Activated CD4-positive, CD25-positive, alpha-beta regulatory T cell treated with anti-CD3 and anti-CD28 coated beads, Interleukin-2, amount 50 U/mL, for 24 hours (primary cell): ENCODE results near the gene IPCEF1.

Experiments used
- ATAC-seq, 2 donors: fragments of 150-1000 bp; cut with Tn5 transposase; one replicate each; pipeline ENCODE4 v1.10.0; 2021; ENCODE audit warnings: mild to moderate bottlenecking in 1 of 2, moderate library complexity in 1 of 2

The IPCEF1 gene, protein sequence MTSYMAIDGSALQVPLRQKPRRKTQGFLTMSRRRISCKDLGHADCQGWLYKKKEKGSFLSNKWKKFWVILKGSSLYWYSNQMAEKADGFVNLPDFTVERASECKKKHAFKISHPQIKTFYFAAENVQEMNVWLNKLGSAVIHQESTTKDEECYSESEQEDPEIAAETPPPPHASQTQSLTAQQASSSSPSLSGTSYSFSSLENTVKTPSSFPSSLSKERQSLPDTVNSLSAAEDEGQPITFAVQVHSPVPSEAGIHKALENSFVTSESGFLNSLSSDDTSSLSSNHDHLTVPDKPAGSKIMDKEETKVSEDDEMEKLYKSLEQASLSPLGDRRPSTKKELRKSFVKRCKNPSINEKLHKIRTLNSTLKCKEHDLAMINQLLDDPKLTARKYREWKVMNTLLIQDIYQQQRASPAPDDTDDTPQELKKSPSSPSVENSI

DNA sequence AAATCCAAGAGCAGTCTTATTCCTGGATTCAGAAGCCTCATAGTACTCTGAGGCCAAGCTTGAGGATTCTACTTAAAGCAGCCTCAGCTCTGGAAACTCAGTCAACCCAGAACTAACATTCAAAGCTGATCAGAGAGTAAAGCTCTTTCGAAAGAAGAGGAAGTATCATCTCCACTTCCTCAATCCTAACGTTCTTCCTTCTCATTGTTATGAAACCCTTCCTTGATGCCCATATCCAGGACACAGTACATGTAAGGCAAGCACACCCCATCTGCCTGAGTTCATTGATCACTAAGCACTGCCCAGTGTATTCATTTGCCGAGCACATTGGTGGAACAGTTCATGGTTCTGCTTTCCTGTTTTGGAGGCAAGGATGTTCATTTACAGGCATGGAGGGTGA lies at the start of gene IPCEF1:
IPCEF1 (minus strand) TSS at position 114 of the 400 bp plus-strand sequence. CDS start 90,856 bp downstream, outside the sequence.
- no peak for ATAC-seq

- no peak for ATAC-seq
Measured at GRCh38 chr6:154406301-154406700, 49.7 kb upstream of the IPCEF1 start.

- peak in 1 of 2 donors; percentile 65 for ATAC-seq
Measured at GRCh38 chr6:154404791-154405400, 48.3 kb upstream of the IPCEF1 start.

- ATAC-seq: no peak
Measured at GRCh38 chr6:154403788-154404187, 47.2 kb upstream of the IPCEF1 start.

- peak; percentile 32 to 49 for ATAC-seq
Measured at GRCh38 chr6:154402081-154402780, 45.6 kb upstream of the IPCEF1 start.

DNA sequence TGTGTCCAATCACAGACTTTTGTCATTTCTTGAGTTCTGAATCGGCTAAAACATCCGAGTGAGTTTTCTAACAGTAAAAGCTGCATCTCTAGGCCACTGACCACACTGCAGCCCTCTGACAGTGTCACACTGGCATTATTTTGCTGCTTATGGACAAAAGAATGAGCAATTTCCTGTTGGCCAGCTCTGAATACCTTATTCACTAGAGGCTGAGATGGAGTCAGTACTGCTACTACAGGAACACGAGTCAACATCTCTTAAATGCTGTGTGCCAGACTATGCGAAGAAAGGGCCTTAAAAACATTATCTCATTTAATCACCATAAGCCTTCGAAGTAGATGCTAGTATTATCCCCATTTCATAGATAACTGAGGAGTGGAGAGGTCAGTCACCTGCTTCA lies 42.5 kb upstream of the IPCEF1 start:
- ATAC-seq: no peak

- ATAC-seq: no peak
Measured at GRCh38 chr6:154397491-154398195, 41.0 kb upstream of the IPCEF1 start.

DNA sequence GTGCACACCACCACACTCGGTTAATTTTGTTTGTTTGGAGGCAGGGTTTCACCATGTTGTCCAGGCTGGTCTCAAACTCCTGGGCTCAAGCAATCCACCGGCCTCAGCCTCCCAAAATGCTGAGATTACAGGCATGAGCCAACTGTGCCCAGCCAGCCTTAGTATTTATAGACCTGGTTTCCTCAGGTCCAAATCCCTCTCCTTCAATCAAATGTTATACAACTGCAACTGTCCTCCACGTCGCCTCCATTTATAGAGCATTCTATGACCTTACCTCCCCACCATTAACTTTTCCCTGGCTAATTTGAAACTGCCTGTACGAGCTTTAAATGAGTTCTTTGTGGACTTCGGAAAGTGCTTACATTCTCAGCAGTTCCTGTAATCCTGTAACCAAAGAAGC lies 39.3 kb upstream of the IPCEF1 start:
- no peak for ATAC-seq

DNA sequence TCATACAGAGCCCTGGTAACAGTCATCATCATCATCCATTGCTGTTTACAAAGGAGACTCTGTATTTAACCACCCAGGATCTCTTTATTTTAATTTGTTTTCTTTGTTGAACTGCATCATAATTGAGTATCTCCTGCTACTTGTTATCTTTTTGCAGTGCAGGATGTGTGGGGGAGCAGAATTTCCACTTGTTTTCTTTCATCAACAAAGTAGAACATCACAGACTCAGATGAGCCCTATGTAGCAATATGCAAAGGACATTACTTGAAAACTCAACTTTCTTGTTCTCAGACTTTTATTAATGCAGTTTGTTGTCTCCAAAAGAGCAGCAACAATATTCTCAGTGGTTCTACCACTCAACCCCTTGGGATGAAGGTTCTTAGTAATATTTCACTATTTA lies 38.7 kb upstream of the IPCEF1 start:
- ATAC-seq: no peak

- no peak for ATAC-seq
Measured at GRCh38 chr6:154394571-154394970, 38.0 kb upstream of the IPCEF1 start.

DNA sequence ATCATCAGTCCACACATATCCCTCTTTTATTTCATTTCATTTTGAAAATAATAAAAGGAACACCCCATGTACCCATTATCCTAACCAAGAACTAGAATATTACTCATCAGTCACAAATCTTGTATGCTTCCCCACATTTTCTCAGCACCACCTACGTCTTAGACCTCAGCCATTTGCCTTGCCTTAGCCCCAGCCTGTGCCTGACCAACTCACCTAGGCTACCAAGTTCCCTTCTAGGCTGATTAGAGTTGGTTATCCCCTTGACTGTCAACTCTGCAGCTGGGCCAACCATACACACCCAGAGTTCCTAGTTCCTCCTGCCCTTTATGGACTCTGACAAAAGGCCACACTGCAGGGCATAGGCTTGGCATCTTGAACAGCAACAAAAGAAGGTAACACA lies 33.4 kb upstream of the IPCEF1 start:
- peak in 1 of 2 donors; percentile 41 for ATAC-seq

DNA sequence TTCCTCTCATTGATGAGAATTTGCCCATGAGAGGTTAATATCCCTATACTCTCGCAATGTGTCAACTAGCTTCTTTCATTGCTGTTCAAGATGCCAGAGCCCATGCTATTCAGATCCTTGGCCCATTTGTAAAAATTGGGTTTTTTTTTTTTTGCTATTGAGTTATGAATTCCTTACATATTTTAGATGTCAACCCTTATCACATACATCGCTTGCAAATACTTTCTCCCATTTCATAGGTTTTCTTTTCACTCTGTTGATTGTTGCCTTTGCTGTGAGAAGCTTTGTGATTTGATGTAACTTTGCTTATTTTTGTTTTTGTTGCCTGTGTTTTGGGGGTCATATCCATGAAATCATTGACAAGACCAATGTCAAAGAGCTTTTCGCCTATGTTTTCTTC lies 32.2 kb upstream of the IPCEF1 start:
- no peak for ATAC-seq

GRCh38 chr6:154386848-154387717 lies 30.5 kb upstream of the IPCEF1 start:
- ATAC-seq: no peak

DNA sequence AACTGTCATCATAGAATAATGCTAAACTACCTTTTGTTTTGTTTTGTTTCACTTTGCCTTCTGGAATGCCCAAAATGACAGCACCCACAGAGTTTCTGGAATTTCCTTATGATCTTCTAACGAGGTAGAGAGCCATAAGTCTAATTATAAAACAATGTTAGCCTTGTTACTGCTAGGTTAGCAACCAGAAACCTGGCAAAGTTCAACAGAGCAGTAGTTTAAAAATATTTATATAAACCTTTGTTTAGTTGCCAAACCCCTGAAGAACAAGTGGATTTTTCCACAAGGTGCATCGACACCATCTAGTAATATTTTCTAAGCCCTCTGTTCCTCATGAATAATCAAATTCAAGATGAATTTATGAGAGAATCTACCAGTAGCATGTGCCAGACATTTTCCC lies 27.6 kb upstream of the IPCEF1 start:
- ATAC-seq: no peak

- no peak for ATAC-seq
Measured at GRCh38 chr6:154383273-154383672, 26.7 kb upstream of the IPCEF1 start.

- no peak for ATAC-seq
Measured at GRCh38 chr6:154382740-154383139, 26.1 kb upstream of the IPCEF1 start.

DNA sequence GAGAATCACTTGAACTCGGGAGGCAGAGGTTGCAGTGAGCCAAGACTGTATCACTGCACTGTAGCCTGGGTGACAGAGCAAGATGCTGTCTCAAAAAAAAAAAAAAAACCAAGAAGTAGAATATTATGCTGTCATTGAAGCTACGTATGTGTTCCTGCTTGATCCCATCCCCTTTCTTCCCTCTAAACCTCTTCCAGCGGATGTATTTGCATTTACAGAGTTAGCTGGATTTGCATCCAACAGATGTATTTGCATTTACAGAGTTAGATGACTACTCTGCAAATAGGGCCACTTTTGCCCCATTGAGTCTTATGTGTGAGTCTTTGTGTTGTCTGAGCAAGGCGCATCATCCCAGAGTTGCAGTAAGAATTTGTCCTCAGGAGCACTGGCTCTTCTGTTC lies 24.9 kb upstream of the IPCEF1 start:
- ATAC-seq: no peak

GRCh38 chr6:154380741-154381140 lies 24.1 kb upstream of the IPCEF1 start:
- ATAC-seq: no peak

GRCh38 chr6:154379585-154379984 lies 23.0 kb upstream of the IPCEF1 start:
- no peak for ATAC-seq

- ATAC-seq: no peak
Measured at GRCh38 chr6:154378518-154378917, 21.9 kb upstream of the IPCEF1 start.

GRCh38 chr6:154377726-154378125 lies 21.1 kb upstream of the IPCEF1 start:
- no peak for ATAC-seq

DNA sequence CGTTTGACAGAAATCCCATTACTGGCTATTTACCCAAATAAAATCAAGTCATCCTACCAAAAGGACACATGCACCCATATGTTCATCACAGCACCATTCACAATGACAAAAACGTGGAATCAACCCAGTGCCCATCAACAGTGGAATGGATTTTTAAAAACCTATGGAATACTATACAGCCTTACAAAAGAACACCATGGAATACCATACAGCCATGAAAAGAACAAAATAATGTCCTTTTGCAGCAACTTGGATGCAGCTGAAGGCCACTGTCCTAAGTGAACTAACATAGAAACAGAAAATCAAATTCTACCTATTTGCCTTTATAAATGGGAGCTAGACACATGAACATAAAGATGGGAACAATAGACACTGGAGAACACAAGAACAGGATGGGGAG lies 17.4 kb upstream of the IPCEF1 start:
- ATAC-seq: no peak
